ENCODE data around the gene DEFB127.
"Not testable (repeated sequence)": the region's sequence is repeated elsewhere in the genome, so short reads cannot be mapped to it uniquely, and the experiment has no call there.

DEFB127 gene

GRCh38 chr20:157154-157553 lies at the start of gene DEFB127:
DEFB127 (plus strand) TSS chr20:157454; CDS start chr20:157545, 91 bp downstream.
- no peak for DNase-seq

GRCh38 chr20:112396-112795 lies 44.9 kb upstream of the DEFB127 start:
- no peak for DNase-seq

GRCh38 chr20:117518-117917 lies 39.7 kb upstream of the DEFB127 start:
- no peak for DNase-seq

- not testable (repeated sequence) for DNase-seq
These were observed 27.4 kb upstream of the DEFB127 start for GRCh38 chr20:129786-130323.

GRCh38 chr20:137668-138490 lies 19.4 kb upstream of the DEFB127 start:
- DNase-seq: no peak

- DNase-seq: no peak
These were observed 15.0 kb upstream of the DEFB127 start, which contains the start of gene DEFB126 for GRCh38 chr20:142290-142689. DEFB126 (plus strand) TSS chr20:142590; CDS start chr20:142629, 39 bp downstream.

GRCh38 chr20:145877-146276 lies 11.4 kb upstream of the DEFB127 start:
- DNase-seq: no peak

- DNase-seq: no peak
These were observed 5.1 kb upstream of the DEFB127 start for GRCh38 chr20:152131-152530.

GRCh38 chr20:164618-165017 lies 7.4 kb downstream of the DEFB127 start:
- DNase-seq: no peak

GRCh38 chr20:168876-169275 lies 11.6 kb downstream of the DEFB127 start:
- DNase-seq: no peak

- no peak for DNase-seq
These were observed 27.0 kb downstream of the DEFB127 start for GRCh38 chr20:184288-184687.

- DNase-seq: no peak
These were observed 30.5 kb downstream of the DEFB127 start for GRCh38 chr20:187733-188132.

- DNase-seq: no peak
These were observed 32.4 kb downstream of the DEFB127 start, which contains the start of gene DEFB128 for GRCh38 chr20:189611-190010. DEFB128 (minus strand) TSS chr20:189711; CDS start chr20:189623, 88 bp downstream.

GRCh38 chr20:198225-198624 lies 41.0 kb downstream of the DEFB127 start:
- DNase-seq: no peak

- DNase-seq: no peak
These were observed 42.7 kb downstream of the DEFB127 start for GRCh38 chr20:199996-200395.

- DNase-seq: not testable (repeated sequence)
These were observed 46.4 kb downstream of the DEFB127 start for GRCh38 chr20:203630-204029.

All from activated CD8-positive, alpha-beta memory T cell treated with anti-CD3 and anti-CD28 coated beads, Interleukin-2, amount 50 U/mL, for 4 hours (primary cell).